ENCODE measurements around the gene TPK1.

Gene TPK1

DNA sequence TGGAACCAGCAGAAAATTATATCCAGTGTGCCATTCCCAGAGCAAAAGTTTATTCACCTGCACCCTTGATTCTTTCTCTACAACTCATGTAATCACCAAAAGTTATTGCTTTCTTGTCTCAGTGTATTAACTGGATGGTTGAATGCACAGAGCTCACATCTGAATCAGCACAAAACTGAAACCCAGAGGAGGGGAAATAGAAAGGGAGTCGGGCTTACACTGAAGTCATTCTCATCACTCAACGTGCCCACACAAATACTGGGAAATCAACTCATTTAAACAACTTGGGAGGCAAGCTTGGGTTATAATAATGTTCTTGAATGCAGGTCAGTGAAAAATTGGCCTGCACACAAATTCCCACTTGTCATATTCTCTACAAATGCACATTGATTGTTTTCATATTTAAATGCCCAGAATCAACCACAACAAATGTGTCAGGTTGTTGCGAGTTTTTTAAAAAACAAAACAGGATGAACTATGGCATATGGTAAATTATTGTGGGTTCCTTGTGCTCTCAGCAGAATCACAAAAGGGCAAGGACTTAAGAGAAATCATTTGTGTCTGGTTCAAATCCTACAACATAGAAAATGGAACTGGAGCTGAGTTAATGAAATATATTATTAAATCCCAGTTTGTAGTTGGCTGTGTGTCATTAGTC lies 306.5 kb downstream of the TPK1 start:
- DNase-seq (ENCODE audit: low read depth in 2 of 2) = no peak

DNA sequence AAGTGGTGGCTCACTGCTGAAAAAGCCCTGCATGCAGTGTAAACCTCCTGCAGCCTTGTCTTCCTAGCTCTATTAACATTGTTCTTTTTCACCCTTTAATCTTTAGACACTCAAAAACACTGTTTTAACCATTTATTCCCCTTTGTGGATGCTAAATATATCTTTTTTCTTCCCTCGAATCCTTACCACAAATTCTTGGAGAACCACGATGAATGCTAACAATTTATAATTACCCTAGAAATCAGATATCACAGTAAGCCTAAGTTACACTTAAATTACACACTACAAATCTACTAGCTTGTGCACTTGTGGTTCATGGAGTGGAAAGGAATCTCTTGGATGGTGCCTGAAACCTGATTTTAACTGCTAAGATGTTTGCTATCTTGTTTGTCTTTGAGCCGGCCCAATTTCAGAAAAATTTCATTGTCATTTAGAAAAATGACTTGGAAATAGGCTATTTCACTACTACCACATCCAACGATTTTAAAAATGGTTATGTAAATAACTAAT lies 307.3 kb downstream of the TPK1 start:
- no peak for DNase-seq (ENCODE audit: low read depth in 2 of 2)

GRCh38 chr7:144527051-144527471 lies 308.8 kb downstream of the TPK1 start:
- DNase-seq (ENCODE audit: low read depth in 2 of 2) = no peak

DNA sequence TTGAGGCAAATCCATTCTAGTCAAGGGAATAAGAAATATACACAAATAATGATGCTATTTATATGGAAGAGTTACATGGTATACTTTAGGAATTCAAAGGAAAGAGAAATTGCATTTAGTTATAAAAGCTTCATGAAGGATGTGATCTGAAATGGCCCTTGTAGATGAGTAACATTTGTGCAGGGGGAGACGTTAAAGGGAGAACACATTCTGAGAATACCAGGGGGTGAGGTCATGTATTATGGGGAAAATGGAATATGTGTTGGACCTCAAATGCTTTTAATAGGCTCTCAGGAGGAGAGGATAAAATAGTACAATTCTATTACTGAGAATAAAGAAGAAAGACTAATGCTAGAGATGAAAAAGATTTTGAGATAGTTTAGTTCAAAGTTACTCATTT lies 309.9 kb downstream of the TPK1 start:
- no peak for DNase-seq (ENCODE audit: low read depth in 2 of 2)

GRCh38 chr7:144524271-144524670 lies 311.6 kb downstream of the TPK1 start:
- no peak for DNase-seq (ENCODE audit: low read depth in 2 of 2)

DNA sequence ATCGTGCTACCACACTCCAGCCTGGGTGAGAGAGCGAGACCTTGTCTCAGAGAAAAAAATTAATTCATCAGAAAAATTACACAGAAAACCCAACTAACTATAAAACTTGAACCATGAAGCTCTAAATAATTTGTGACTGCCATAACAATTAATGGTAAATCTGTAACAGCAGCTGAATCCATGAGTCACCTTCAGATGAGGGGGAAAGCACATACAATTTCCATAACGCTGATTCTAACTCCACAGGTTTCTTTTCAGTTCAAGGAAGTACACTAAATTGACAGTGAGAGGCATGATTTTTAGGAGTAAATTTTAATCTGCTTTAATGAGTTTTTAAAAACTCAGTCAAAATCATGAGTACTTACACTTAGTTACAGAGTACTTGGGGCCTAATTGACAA lies 312.2 kb downstream of the TPK1 start:
- no peak for DNase-seq (ENCODE audit: low read depth in 2 of 2)

DNA sequence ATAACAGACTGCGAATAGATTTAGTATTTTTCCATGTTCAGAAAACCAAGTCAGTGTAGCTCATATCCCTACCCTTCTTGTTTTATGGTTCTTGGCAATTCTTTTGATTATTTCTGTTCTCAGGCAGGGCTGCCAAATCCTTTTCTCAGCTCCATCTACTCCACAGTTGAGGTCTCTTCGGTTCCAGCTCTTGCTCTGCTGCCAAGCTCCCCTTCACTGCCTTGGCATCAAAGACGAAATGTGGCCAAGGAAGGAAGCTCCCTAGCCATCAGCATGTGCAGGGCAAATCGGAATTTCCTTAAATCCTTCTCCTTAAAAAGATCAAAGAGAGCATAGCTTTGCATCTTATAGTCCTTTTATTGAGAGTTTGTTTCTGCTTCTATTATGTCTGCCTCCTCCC lies 315.9 kb downstream of the TPK1 start:
- no peak for DNase-seq (ENCODE audit: low read depth in 2 of 2)

- no peak for DNase-seq (ENCODE audit: low read depth in 2 of 2)
These were observed 317.5 kb downstream of the TPK1 start for GRCh38 chr7:144518360-144518759.

DNA sequence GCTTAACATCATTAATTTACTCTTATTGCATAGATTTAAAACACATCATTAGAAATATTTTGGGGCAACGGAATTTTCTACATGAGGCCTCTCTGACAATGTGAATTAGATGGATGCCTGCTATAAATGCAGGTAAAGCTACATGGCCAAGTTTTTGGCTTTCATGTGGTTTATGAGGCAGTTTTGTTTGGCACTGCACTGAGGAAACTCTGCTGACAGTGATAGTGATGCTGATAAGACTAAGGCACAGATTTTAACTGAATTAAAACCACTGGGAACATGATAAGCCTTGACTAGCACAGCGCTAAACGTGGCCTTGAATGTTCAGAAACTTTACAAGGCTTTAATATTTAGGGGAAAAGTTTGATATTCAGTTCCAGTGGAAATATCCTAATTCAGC lies 318.1 kb downstream of the TPK1 start:
- no peak for DNase-seq (ENCODE audit: low read depth in 2 of 2)

DNA sequence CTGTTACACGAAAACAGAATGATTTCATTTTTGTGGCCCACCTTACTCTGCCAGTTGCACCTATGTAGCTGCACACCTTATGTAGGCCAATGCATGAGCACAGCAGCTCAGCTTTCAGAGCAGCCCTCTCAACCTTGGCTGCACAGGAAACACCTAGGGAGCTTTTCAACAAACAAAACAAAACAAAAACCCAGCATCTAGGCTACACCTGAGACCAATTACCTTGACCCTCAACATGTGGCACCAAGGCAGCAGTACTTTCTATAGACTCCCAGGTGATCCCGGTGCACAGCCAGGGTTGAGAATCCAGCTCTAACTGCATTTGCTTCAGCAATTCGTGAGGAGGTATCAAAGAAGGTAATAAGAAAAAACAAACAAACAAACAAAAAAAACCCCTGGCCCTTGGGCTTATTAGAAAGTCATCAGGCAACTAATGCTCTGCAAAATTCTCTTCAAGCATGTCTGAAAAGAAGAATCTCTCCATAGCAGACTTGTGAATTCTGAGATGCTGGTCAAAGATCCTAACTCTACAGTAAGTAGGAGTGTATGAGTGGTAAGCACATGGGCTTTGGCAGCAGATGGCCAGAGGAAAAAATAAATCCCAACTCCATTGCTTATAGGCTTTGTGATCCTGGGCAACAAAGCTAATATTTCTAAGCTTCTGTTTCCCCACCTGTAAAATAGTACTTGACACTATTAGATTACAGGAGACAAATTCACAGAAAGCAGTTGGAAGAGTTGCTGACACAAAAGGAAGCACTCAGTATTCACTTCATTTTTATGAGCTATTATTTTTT lies 318.9 kb downstream of the TPK1 start:
- no peak for DNase-seq (ENCODE audit: low read depth in 2 of 2)

- no peak for DNase-seq (ENCODE audit: low read depth in 2 of 2)
These were observed 322.5 kb downstream of the TPK1 start for GRCh38 chr7:144513334-144513733.

GRCh38 chr7:144510621-144511020 lies 325.2 kb downstream of the TPK1 start:
- no peak for DNase-seq (ENCODE audit: low read depth in 2 of 2)

GRCh38 chr7:144508702-144509101 lies 327.2 kb downstream of the TPK1 start:
- no peak for DNase-seq (ENCODE audit: low read depth in 2 of 2)

- no peak for DNase-seq (ENCODE audit: low read depth in 2 of 2)
These were observed 332.6 kb downstream of the TPK1 start for GRCh38 chr7:144503215-144503614.

GRCh38 chr7:144500225-144500624 lies 335.6 kb downstream of the TPK1 start:
- no peak for DNase-seq (ENCODE audit: low read depth in 2 of 2)

DNA sequence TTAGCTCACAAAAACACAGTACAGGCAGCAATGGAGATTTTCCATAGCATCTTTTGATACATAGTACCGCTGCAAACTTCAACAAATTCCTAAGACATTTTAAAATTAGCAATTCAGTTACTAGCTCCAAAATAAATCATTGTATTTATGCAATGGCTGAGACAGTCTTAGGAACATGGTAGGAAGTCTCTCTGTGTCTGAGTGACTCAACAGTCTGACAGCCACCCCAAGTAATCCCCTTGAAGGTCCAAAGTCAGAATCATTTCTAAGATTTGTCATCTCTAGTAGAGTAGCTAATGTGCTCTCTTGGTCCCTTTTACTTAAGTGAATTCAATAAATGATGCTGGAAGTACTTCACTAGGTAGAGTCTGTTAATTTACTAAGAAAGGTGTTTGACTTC lies 338.6 kb downstream of the TPK1 start:
- DNase-seq (ENCODE audit: low read depth in 2 of 2) = no peak

DNA sequence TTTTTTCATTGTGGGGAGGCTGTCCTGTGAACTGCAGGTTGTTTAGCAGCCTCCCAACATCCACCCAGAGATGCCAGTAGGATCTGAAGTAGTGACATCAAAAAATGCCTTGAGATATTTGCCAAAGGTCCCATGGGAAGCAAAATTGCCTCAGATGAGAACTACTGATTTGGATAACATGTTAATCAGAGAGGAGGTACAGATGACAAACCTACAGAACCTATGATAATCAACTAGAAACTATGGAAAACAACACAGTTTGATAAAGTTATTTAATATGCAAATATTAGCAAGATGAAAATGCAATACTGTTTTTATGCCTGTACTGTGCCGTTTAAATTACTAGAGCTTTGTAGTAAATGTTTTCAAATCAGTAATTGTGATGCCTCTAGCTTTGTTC lies 341.5 kb downstream of the TPK1 start:
- DNase-seq (ENCODE audit: low read depth in 2 of 2) = no peak

GRCh38 chr7:144489504-144489903 lies 346.3 kb downstream of the TPK1 start:
- no peak for DNase-seq (ENCODE audit: low read depth in 2 of 2)

- DNase-seq (ENCODE audit: low read depth in 2 of 2) = no peak
These were observed 346.9 kb downstream of the TPK1 start for GRCh38 chr7:144488977-144489376.

DNA sequence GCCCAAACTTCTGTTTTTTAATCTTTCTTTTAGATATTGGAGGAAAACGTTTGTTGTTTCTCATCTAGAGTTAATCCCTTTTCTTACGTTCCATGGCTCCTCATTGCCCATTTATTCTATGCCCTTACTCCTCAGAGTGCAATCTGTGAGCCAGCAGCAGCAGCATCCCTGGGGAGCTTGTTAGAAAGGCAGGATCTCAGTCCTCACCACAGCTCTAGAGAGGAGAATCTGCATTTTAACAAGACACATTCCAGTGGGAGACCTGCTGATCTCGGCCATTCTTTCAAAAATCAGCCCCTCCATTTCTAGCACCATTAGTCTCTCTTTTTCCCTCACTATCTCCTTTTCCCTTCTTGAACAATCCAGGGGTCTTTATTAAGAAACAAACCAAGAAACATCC lies 348.0 kb downstream of the TPK1 start:
- DNase-seq (ENCODE audit: low read depth in 2 of 2) = no peak

DNA sequence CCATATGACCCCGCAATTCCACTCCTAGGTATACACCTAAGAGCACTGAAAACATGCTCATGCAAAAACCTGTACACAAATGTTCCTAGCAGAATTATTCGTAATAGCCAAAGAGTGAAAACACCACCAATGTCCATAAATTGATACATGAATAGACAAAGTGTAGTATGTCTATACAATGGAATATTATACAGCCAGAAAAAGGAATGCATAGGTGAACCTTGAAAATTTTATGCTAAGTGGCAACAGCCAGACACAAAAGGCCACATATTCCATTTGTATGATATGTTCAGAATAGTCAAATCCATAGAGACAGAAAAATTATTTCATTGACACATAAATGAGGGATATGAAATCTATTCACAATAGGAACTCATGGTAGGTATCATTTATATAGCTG lies 351.4 kb downstream of the TPK1 start:
- DNase-seq (ENCODE audit: low read depth in 2 of 2) = no peak

DNA sequence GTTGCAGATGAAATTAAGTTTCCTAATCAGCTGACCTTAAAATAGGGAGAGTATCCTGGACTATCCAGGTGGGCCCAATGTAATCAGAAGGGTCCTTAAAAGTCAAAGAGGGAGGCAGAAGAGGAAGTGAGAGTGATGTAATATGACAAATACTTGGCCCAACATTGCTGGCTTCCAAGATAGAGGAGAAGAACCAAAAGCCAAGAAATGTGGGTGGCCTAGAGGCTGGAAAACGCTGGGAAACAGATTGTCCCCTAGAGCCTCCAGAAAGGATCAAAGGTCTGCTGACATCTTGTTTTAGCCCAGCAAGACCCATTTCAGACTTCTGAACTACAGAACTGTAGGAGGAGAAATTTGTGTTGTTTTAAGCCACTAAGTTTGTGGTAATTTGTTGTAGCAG lies 352.7 kb downstream of the TPK1 start:
- DNase-seq (ENCODE audit: low read depth in 2 of 2) = no peak

GRCh38 chr7:144481833-144482232 lies 354.0 kb downstream of the TPK1 start:
- no peak for DNase-seq (ENCODE audit: low read depth in 2 of 2)

Data from stimulated activated CD8-positive, alpha-beta memory T cell treated with anti-CD3 and anti-CD28 coated beads, Interleukin-15, amount 100 ng/mL, for 48 hours (primary cell).